OCI-LY3 (cell line): ENCODE data around the gene HSD17B2.

ENCODE experiments used
- CTCF ChIP-seq: fragments of 200-600, 300-600 bp; sonication (generic); IDR thresholded peaks from 2 replicates; pipeline ENCODE4 v1.5.1; 2014; ENCODE audit warnings: antibody characterized with exemption, low read length, low read depth
- EZH2phosphoT487 ChIP-seq: fragments of 200-600 bp; shearing (Covaris generic); IDR thresholded peaks from 2 replicates; pipeline ENCODE4 v1.6.1; 2018; ENCODE audit warnings: antibody characterized with exemption, mixed run types, low read depth

- TF ChIP-seq EZH2phosphoT487: no peak
- TF ChIP-seq CTCF: no peak
Observed at GRCh38 chr16:82147546-82147945, 112.5 kb downstream of the HSD17B2 start.
